RCC 7860 (cell line): ENCODE measurements around the gene PYGO2.

Source experiments
- DNase-seq: peaks from one replicate; pipeline ENCODE4 v3.0.0-alpha.2; 2015; ENCODE audit warnings: low spot score
- FAIRE-seq: peaks from 2 replicates; lab custom pipeline; 2012; peaks lifted over from hg19 to GRCh38; lab: Jason Lieb, UNC

Gene PYGO2, protein sequence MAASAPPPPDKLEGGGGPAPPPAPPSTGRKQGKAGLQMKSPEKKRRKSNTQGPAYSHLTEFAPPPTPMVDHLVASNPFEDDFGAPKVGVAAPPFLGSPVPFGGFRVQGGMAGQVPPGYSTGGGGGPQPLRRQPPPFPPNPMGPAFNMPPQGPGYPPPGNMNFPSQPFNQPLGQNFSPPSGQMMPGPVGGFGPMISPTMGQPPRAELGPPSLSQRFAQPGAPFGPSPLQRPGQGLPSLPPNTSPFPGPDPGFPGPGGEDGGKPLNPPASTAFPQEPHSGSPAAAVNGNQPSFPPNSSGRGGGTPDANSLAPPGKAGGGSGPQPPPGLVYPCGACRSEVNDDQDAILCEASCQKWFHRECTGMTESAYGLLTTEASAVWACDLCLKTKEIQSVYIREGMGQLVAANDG

GRCh38 chr1:154961207-154962155 lies at the start of gene PYGO2:
Gene PYGO2, minus strand, starts transcription at chr1:154961782. Its CDS starts 206 bp downstream, at chr1:154961576.
- peak; percentile 59 for DNase-seq

DNA sequence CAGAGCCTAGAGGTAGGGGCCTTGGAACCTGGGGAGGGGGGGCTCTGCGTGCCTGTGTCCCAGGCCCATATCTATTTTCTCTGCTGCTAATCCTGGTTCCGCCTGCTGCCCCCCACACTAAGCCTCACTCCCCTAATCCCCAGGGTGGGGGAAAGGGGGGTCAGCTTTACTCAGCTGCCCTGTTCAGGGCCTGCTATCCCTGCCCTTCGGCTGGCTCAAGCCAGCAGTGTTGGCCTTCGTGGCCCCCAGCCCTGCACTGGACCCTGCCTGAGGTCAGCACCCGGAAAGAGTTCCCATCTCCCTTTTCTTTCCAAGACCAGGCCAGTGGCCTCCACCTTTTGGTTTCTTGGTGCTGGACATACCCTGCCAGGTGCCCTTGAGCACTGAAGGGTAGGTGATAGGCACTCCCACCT lies 49.4 kb upstream of the PYGO2 start:
- FAIRE-seq (no peak), DNase-seq (no peak)

More at GRCh38 chr1:154961207-154962155, at the start of gene PYGO2:
- FAIRE-seq = no peak

GRCh38 chr1:155010211-155010918 lies 48.8 kb upstream of the PYGO2 start:
- DNase-seq (no peak), FAIRE-seq (no peak)

- FAIRE-seq = no peak
- DNase-seq = no peak
These were observed 48.2 kb upstream of the PYGO2 start for GRCh38 chr1:155009742-155010141.

- FAIRE-seq (no peak), DNase-seq (no peak)
These were observed 47.7 kb upstream of the PYGO2 start for GRCh38 chr1:155009221-155009711.

GRCh38 chr1:155008015-155008941 lies 46.7 kb upstream of the PYGO2 start:
- DNase-seq (no peak), FAIRE-seq (no peak)

GRCh38 chr1:155007251-155007828 lies 45.8 kb upstream of the PYGO2 start:
- no peak for FAIRE-seq
- no peak for DNase-seq

DNA sequence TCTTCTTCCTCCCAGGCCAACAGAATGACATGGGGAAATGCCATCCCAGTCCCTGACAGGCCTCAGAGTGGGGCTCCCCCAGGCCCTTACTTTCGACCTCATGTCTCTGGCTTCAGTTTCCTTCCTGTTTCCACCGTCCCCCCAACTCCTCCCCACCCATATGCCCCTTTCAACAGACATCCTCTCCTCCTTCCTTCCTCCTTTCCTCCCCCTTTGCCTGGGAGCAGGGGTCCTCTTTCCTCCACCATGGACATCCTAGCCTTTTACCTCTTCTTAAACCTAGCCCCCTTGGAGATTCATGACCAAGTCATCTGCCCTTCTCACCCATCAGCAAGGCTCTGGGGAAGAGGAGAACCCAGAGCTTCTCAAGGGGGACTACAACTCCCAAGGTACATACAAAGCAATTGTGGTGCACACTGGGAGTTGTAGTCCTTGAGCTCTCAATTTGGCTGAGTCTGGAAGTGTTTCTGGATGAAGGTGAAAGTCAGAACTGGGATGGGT lies 45.1 kb upstream of the PYGO2 start:
- FAIRE-seq = no peak
- DNase-seq = no peak

- FAIRE-seq = no peak
- no peak for DNase-seq
These were observed 43.8 kb upstream of the PYGO2 start for GRCh38 chr1:155005076-155006011.

DNA sequence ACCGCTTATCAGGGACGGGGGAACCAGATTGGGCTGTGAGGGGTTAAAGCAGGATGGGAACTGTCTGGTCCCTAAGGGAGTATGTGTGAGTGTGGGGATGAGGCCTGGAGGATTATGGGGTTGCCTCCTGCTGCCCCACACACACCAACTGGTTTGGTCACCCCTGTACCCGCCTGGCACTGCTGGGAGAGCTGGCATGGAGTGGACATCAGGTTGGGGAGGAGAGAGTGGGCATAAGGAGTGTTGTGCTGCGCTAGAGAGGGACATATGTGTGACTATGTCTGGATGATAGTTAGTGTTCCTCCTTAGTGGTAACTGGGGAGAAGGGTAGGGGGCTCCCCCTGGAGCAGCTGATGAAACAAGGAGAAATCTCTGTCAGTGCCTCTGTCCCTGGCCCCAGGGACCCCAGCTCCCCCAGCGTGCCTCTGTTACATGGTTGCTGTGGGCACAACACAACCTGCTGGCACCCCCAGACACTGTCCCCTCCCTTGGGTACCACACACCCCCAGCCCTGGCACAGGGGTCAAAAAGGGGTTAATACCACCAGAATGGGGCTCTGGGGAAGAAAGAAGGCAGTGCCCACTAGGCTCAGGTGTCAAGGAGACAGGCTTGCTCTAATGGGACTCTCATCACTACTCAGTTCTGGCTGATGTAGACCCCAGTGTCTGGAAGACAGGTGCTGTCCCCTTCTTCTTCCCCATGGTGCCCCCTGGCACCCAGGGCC lies 42.9 kb upstream of the PYGO2 start:
- DNase-seq (no peak), FAIRE-seq (no peak)

- DNase-seq (peak; percentile 55), FAIRE-seq (no peak)
These were observed 42.3 kb upstream of the PYGO2 start for GRCh38 chr1:155003766-155004351.

DNA sequence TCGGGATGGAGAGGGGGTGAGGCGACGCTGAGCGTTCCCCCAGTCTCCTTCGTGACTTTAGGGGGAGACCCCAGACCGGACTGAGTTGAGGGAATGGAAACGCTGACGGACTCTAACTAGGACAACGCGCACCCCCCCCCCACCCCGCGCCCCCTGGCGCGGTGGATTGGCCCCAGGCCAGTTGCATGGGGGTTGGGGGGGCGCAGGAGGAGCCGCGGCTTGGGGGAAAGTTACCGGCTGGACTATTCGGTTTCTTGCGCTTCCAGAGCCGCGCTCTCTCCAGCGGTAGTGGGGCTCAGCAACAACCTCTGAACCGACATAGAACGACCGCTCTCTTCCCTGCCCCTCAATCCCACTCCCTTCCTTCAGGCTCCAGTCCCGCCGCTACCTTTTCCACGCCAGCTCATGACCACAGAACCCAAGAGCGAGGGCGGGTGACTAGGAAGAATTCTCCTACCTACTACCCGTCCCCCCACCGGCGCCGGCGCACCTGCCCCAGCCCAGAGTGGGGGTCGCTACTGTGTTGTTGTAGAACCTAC lies 41.7 kb upstream of the PYGO2 start:
- DNase-seq = peak; percentile 21
- no peak for FAIRE-seq

DNA sequence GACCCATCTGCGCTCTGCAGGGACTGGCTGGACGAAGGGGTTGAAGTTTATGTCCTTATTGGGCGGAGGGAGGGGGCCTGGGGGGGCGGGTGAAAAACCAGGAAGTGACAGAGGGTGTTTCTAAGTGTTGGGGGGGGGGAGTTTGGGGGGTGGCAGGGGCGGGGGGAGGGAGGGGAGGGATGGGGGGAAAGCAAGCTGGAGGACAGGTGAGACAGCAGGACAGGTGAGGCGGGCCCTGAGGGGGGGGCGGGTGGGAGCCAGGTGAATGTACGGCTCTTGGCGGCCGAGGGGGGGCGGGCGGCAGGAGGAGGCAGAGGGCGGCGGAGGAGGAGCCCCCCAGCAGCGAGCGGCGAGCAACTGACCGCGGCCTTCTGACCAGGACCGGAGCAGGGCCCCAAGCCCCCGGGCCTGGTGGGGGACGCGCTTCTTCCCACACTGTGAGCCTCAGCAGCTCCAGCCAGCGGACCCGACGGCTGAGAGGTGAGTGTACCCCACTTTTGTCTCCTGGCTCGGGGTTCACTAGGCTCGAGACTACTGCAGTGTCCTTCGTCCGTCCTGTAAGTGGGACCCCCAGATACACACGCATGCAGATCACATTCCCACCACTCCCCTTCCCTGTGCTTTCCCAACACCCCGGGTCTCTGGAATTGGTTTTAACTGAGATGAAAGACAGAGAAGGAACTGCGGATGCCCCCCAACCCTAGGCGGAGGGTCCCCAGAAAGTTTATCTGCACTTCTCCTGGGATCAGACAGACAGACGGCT lies 41.1 kb upstream of the PYGO2 start, which contains the start of gene ZBTB7B:
Gene ZBTB7B, plus strand, starts transcription at position 339 of the 763 bp plus-strand sequence. CDS start 11,859 bp downstream, outside the sequence.
- FAIRE-seq = no peak
- DNase-seq = no peak

DNA sequence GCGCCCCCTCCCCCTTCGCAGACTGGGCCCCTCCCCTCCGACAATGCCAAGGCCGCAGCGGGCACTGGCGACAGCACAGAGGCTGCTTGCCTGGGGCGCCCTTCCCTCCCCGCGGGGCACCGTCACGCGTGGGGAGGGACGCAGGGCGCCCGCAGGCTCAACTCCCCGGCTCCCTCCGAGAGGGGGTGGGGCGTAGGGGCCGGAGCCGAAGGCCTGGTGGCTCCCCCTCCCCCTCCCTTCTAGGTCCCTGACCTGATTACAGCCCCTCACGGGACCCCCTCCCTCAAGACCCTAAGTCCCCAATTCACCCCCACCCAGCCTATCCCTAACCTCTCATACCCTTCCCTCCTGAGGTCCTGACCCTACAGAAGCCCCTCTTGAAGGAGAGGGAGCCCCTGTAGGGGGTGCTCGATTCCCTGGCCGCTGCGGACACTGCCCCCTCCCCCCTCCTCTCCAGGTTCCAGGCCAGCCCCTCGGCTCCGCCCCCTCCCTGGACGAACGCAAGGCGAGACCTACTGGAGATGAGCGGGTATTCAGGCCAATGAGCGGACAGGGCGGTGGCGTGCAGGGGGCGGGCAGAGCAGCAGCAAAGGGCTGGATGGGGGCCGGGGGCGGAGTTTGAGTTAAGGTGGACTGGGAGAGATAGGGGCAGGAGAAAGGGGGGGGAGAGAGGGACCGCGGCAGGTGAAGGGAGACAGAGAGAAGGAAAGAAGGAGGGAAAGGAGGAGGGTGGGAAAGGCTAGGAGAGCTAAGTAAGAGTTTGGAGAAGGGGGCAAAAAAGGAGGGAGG lies 40.3 kb upstream of the PYGO2 start:
- FAIRE-seq (peak; percentile 74), DNase-seq (peak; percentile 96)

GRCh38 chr1:155001425-155001674 lies 39.8 kb upstream of the PYGO2 start:
- FAIRE-seq = no peak

More at GRCh38 chr1:155001425-155001674, 39.8 kb upstream of the PYGO2 start:
- no peak for DNase-seq
